ENCODE measurements around the gene NAV3.

Gene NAV3

DNA sequence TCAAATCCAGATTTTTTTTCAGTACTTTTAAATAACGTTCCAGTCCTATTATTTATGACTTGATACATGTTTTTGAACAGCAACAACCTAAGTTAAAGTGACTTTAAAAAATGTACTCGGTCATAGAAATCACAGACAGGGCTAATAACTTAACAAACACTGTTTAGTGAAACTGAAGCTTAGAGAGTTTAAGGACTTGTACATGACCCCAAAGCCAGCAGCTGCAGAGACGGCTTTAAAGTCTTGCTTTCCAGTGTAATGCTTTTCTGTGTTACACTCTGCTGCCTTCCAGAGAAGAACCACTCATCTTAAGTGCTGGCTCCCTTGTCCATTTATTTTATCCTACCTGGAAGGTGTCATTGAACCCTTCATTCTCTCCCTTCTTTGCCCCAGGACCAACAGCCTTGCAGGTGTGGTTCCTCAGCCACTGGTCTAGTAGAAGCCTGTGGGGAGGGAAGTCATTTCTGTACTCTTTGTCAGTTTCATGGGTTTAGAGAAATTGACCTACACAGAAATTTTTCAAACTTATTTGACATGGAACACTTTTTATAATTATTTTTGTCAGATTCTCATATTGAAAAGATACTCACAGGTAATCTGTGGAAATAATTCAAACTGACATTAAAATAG is 60.9 kb downstream of the NAV3 start:
- TF ChIP-seq, protein P1, sequence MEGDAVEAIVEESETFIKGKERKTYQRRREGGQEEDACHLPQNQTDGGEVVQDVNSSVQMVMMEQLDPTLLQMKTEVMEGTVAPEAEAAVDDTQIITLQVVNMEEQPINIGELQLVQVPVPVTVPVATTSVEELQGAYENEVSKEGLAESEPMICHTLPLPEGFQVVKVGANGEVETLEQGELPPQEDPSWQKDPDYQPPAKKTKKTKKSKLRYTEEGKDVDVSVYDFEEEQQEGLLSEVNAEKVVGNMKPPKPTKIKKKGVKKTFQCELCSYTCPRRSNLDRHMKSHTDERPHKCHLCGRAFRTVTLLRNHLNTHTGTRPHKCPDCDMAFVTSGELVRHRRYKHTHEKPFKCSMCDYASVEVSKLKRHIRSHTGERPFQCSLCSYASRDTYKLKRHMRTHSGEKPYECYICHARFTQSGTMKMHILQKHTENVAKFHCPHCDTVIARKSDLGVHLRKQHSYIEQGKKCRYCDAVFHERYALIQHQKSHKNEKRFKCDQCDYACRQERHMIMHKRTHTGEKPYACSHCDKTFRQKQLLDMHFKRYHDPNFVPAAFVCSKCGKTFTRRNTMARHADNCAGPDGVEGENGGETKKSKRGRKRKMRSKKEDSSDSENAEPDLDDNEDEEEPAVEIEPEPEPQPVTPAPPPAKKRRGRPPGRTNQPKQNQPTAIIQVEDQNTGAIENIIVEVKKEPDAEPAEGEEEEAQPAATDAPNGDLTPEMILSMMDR (IDR thresholded peaks at IDR 0.05; ENCODE audit: borderline replicate concordance, insufficient read depth, low read depth, low read length), result no peak
- H3K4me3 ChIP-seq (ENCODE audit: low read depth, low read length), result no peak overlapping the region

DNA sequence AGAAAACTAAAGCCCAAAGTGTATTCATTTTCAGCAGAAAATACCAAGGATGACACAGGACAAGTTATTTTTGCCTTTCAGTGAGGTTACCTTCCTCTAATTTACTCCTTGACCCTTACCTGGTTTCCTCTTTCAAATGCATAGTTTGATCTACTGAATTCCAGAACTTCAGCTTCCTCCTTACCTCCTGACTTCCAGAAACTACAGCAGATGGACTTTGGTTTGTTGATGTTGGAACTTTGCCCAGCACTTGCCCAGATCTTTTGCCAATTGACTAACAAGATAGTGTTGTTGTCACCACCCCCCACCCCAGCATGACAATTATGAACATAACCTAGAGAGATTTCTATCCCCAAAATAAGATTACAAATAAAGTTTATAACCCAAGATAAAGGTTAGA is 63.2 kb downstream of the NAV3 start:
- TF ChIP-seq, protein P1 (IDR thresholded peaks at IDR 0.05; ENCODE audit: borderline replicate concordance, insufficient read depth, low read depth, low read length), result no peak
- H3K4me3 ChIP-seq (ENCODE audit: low read depth, low read length), result no peak overlapping the region

DNA sequence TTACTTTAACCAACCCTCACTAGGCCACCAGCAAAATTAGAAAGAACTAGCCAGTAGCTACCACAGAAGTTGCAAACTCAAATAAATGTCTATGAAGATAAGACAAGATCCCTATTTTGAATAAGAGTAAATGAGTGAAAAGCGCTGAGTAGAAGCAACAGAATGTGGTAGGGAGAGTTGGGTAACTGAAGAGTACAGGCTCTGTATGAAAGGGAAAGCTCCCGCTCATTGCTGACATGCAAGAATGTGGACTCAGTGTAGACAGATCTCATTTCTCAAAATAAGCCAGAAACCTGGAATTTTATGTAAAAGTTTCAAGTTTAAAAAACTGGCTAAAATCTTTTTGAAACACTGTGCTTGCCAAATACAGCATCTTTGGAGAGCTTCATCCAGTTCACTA is 63.9 kb downstream of the NAV3 start:
- TF ChIP-seq, protein P1 (IDR thresholded peaks at IDR 0.05; ENCODE audit: borderline replicate concordance, insufficient read depth, low read depth, low read length), result no peak
- no peak overlapping the region for H3K4me3 ChIP-seq (ENCODE audit: low read depth, low read length)

DNA sequence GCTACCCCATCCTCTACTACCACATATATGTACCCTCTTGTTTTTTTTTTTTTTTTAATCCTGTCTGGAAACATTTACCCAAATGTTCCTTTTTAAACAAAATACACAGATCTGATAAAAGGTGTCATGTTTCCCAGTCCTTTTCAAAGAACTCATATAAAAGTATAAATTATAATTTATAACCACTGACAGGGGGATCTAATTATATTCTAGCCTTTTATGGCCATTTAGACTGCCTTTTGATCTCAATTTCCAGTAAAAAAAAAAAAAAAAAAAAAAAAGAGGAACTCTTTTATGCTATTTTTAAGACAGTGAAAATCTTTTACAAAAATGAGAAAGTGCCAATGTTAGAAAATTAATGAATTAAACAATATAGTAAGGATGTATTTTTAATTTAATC is 65.0 kb downstream of the NAV3 start:
- TF ChIP-seq, protein P1 (IDR thresholded peaks at IDR 0.05; ENCODE audit: borderline replicate concordance, insufficient read depth, low read depth, low read length), result no peak
- no peak overlapping the region for H3K4me3 ChIP-seq (ENCODE audit: low read depth, low read length)

DNA sequence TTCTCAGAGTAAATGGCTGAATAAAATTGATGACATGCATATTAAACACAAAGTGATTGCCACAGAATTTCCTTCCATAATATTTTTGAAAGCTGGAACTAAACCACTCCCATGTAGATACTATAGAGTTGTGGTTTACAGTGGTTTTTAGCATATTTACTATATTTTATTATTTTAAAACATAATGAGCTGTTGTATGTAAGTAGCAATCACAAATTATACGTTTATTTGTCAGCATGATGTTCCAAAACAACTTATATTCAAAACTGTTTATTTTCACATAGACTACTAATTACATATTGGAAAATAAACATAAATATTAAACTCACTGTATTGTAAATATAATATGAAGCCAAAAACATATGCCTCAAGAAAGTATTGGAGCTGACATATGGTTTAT is 77.2 kb downstream of the NAV3 start:
- no peak overlapping the region for H3K4me3 ChIP-seq (ENCODE audit: low read depth, low read length)
- TF ChIP-seq, protein P1 (IDR thresholded peaks at IDR 0.05; ENCODE audit: borderline replicate concordance, insufficient read depth, low read depth, low read length), result no peak

DNA sequence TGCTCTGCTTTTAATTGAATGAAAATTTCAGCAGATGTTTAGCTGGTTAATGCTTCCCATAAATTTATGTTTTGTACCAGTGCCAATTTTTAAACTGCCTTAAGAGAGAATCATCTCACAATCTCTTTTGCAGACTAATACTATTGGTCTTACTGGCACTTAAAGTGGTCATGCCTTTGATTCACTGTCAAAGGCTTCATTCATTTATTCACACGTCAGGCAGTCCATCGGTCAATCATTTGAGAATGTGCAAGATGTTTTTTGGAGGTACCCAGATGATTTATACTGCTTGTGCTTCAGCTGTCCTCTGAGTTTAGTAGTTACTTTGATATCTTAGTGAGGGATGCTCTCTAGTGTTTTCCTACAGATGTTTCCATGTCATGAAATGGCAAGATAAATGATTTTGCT is 83.4 kb downstream of the NAV3 start:
- TF ChIP-seq, protein P1 (IDR thresholded peaks at IDR 0.05; ENCODE audit: borderline replicate concordance, insufficient read depth, low read depth, low read length), result no peak
- H3K4me3 ChIP-seq (ENCODE audit: low read depth, low read length), result no peak overlapping the region

DNA sequence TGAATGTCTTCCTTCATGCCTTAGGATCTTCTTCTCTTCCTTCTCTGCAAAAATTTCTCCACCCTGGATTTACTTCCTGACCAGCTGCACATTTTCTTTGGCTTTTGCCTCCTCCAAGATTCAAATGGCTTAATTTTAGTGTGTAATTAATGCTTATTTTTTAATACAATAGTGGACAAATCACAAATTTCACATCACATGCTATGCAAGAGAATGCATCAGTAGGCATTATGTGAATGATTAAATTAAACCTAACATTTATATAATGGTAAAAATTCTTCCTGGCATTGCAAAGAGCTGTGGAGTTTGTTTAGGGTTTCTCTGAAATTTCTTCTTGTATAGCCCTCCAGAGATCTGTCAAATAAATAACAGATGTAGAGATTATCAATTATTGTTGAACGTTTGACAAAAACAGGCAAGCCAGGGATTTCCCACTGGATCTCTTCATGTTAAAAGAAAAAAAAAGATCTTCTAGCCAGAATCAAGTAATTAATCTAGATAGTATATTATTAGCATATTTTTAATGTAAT is 84.4 kb downstream of the NAV3 start:
- TF ChIP-seq, protein P1 (IDR thresholded peaks at IDR 0.05; ENCODE audit: borderline replicate concordance, insufficient read depth, low read depth, low read length), result no peak
- no peak overlapping the region for H3K4me3 ChIP-seq (ENCODE audit: low read depth, low read length)
